ENCODE results near the gene FBXL7. TPM values are rescaled to one million over a fixed set of nuclear protein-coding genes. Genes with fewer than 3 reads are reported as not detected.

The FBXL7 gene
- total RNA-seq, 1 experiment from 2014 or later = 3.1 TPM

DNA sequence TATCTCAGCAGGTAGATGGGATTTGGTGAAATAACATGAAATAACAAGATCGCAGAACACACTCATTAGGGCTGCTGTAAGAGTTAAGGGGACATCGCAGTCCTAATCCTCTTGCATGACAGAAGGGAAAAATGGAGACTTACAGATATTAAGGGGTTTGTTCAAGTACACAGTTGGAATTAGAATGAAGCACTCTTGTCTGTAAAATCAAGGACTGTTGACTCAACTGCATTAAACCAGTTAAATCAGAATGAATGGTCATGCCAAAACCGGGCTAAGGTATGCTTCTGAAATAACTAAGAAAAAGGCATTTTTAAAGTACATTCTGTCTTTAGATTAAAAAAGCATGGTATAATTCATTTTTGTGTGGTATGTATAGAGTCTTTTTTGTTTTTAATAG is 95.9 kb downstream of the FBXL7 start:
- no peak for DNase-seq (ENCODE audit: low read depth)
- in situ Hi-C loops (cut with HindIII; ENCODE audit: low pct_unique_long_range_greater_than_20kb, low sequenced_read_pairs) = no loop called here

DNA sequence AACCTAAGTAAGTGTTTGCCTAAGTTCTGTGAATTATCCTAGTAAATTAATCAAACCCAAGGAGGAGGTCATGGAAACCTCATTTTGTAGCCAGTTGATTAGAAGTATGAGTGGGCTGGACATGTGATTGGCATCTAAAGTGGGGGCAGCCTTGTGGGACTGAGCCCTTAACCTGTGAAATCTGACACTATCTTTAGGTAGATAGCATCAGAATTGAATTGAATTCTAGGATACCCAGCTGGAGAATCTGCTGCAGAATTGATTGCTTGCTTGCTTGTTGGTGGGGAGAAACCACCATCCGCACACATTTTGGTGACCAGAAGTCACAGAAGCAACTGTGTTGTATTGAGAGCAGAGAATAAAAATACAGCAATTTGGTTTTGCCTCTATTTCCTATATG is 97.0 kb downstream of the FBXL7 start:
- no peak for DNase-seq (ENCODE audit: low read depth)
- in situ Hi-C loops (cut with HindIII; ENCODE audit: low pct_unique_long_range_greater_than_20kb, low sequenced_read_pairs) = no loop called here

DNA sequence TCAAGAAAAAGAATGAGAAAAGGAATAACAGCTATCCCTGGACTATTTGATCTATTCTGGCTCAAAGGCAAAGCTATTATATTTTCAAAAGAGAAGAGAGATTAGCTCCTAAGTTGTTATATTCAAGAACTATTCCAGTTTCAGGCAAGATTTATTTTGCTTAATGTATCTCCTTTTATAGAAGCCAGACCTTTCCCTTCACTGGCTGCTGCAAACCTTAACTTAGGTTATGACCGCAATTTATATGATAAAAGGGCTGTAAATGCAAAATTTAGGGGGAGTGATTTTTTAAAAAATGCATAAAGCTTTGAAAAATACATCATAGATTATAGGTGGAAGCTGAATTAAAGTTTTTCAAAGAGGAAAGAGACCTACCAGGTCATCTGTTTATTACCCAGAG is 97.8 kb downstream of the FBXL7 start:
- no peak for DNase-seq (ENCODE audit: low read depth)
- in situ Hi-C loops (cut with HindIII; ENCODE audit: low pct_unique_long_range_greater_than_20kb, low sequenced_read_pairs) = no loop called here

DNA sequence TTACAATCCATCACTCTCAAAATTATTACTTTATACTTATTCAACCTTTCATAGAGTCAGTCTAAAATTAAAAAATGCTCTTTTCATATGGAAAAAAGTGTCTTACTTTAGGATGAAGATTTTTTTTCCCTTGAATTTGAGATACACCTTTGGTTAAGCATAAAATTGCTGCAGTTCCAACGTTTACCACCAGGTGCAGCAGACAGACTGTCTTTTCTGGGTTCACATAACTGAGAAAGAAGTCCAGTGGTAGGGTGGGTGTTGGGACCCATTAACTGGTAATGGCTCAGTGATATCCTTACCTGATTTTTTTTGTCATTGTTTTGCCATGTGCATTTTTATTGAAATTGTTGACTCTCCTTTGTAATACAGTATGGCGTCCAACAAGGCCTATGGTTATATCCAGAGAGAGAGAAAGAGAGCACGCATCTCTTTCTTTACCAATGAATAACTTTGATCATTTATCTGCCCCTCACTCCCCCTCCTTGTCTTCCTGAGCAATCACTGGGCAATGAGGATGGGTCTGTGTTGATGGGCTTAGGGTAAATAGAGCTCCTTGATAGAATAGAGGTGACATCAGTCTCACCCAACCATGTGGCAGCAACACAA is 98.4 kb downstream of the FBXL7 start:
- DNase-seq (ENCODE audit: low read depth) = peak; percentile 10
- in situ Hi-C loops (cut with HindIII; ENCODE audit: low pct_unique_long_range_greater_than_20kb, low sequenced_read_pairs) = no loop called here

DNA sequence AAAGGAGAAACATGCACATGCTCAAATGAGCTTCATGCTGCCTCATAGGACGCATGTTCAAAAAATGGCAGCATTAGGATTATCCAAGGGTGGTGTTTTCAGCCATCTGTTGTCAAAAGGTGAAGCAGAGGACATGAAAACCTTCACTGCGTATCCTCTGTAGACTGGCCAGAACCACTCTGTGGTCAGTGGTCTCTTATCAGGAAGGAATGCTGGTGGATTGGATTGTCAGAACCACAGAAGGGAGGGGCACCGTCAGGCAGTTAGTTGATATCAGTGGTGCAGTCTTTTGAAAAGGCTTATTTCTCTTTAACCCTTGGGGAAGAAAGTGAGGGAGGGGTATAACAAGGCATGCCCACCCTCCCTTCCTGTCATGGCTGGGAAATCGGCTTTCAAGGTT is 100.1 kb downstream of the FBXL7 start:
- DNase-seq (ENCODE audit: low read depth) = no peak
- in situ Hi-C loops (cut with HindIII; ENCODE audit: low pct_unique_long_range_greater_than_20kb, low sequenced_read_pairs) = no loop called here

DNA sequence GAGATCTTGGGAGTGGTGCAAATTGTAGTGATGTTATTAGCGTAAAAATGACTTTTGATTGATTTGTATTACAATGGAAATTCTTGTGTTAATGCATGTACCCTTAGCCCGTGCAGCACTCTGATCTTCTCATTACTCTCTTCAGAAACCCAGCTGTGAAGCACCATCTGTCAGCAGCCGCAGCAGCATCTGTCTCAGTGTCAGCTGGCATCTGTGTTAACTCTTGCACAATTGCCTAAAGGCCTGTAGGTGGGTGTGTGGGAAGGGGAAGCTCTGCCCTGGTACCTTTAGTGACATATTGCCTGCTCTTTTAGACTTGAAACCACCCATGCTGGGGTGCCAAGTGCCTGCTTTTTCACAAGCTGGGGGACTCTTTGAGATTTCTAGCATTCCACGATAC is 101.3 kb downstream of the FBXL7 start:
- no peak for DNase-seq (ENCODE audit: low read depth)
- in situ Hi-C loops (cut with HindIII; ENCODE audit: low pct_unique_long_range_greater_than_20kb, low sequenced_read_pairs) = no loop called here

DNA sequence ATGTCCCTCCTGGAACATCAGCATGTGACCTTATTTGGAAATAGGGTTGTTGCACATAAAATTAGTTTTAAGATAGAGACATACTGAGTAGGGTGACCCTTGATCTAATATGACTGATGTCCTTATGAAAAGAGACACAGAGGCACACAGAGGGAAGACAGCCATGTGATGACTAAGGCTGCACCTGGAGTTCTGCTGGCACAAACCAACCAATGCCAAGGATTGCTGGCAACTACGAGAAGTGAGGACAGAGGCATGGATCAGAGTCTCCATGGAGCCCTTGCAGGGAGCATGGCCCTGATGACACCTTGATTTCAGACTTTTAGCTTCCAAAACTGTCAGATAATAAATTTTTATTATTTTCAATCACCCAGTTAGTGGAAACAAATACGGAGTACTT is 101.9 kb downstream of the FBXL7 start:
- in situ Hi-C loops (cut with HindIII; ENCODE audit: low pct_unique_long_range_greater_than_20kb, low sequenced_read_pairs) = no loop called here
- DNase-seq (ENCODE audit: low read depth) = no peak

DNA sequence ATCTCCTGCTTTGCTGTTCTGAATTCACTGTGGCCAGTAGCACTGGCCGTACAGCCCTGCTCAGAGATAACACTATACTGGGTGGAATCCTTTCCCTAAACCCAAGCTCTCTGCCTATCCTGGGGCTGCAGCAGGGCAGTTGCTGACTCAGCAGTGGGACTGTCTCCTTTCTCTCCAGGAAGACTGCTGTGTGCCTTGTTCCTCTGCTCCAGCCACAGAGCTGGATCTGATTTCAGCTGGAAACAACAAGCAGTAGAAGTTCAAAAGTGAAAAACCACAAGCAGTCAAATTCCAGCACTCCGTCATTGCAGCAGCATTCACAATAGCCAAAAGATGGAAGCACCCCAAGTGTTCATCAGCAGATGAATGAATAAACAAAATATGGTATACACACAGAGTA is 105.0 kb downstream of the FBXL7 start:
- DNase-seq (ENCODE audit: low read depth) = no peak
- in situ Hi-C loops (cut with HindIII; ENCODE audit: low pct_unique_long_range_greater_than_20kb, low sequenced_read_pairs) = no loop called here

DNA sequence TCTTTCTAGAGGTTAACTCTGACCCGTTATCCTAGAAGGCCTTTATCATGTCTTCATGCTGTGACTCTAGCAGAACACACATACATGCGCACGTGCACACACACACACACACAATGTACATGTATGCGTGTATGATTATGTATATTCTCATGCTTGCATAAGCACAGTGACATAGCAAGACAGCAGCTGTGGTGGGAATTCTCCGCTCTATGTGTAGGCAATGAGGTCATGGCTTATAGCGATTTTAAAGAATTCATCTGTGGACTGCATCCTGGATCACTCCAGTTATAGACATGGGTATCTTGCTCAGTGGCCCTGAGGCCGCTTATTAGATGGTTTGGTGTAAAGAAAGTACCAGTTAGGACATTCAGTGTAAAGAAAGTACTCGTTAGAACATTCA is 106.2 kb downstream of the FBXL7 start:
- DNase-seq (ENCODE audit: low read depth) = no peak
- in situ Hi-C loops (cut with HindIII; ENCODE audit: low pct_unique_long_range_greater_than_20kb, low sequenced_read_pairs) = no loop called here

DNA sequence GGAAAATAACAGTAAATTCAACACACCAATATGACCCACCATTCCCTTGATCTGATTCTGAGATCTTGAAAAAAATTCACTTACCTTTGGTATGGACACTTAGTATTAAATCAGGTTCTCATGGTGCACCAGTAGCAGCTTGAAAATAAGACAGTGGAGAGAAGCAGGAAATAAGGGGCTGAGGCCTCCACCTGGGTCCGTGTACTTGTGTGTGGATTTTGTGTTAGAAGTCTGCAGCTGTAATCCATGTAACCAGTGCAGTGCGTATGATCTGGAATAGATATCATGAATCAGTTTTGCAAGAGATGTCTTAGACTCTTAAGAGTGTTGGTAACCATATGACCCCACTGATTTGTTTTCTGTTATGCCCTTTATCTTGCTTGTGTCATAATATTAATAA is 107.1 kb downstream of the FBXL7 start:
- no peak for DNase-seq (ENCODE audit: low read depth)
- in situ Hi-C loops (cut with HindIII; ENCODE audit: low pct_unique_long_range_greater_than_20kb, low sequenced_read_pairs) = no loop called here

DNA sequence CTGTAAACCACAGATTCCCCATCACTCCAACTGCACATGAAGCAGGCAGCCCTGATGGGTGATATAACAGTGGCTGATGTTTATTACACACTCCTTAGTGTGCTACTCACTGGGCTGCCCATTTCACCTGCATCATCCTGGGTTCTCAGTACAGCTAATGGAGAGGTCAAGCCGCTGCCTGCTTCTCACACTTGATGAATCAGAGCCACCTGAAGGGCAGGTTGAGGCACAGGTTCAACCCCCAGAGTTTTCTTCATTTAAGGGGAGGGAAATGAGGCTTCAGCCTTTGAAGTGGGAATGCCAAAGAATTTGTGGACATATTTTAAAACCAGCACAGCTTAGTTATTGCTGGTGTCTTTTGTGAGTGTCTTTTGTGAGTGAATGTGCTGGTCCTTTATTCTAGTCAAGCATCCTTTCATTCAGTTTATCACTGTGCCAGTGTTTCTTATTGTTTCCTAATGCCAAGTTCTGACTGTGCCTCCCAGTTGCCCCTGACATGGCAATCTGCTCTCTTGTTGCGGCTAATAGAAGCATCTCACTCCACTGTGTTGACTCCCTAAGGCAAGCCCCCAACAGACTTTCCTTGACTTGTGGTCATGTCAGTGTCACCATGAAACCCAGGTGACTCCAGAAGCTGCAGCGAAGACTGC is 109.2 kb downstream of the FBXL7 start:
- in situ Hi-C loops (cut with HindIII; ENCODE audit: low pct_unique_long_range_greater_than_20kb, low sequenced_read_pairs) = no loop called here
- DNase-seq (ENCODE audit: low read depth) = no peak

DNA sequence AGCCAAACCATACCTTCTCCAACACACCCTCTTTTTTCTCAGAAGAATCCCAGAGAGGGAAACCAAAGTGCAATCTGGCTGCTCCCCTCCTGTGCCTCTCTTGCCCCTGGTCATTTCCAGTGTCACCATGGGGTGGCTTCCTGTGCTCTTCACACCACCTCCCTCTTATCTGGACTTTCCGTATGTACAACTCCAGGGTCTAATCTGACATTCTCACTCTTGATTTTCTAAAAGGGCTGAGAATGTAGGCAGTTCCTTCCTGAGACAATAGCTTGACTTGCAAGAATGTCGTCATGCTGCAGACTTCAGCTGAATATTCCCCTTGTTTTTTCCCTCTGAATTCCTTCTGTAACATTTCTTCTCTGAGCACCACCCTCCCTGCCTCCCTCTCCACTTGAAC is 110.2 kb downstream of the FBXL7 start:
- in situ Hi-C loops (cut with HindIII; ENCODE audit: low pct_unique_long_range_greater_than_20kb, low sequenced_read_pairs) = no loop called here
- DNase-seq (ENCODE audit: low read depth) = no peak

DNA sequence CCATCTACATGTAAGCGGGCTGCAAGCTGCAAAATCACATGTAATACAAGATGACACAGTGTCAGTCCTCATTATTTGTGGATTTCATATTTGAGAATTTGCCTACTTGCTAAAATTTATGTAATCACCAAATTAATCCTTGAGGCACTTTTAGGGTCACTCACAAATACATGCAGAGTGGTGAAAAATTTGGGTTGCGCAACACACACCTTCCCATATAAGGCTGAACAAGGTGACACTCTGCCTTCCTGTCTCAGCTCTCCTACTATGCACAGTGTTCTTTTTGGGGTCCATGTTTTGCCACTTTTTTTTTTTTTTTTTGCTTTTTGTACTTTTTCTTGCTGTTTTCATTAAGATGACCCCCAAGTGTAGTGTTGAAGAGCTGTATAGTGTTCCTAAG is 111.0 kb downstream of the FBXL7 start:
- in situ Hi-C loops (cut with HindIII; ENCODE audit: low pct_unique_long_range_greater_than_20kb, low sequenced_read_pairs) = no loop called here
- DNase-seq (ENCODE audit: low read depth) = no peak

DNA sequence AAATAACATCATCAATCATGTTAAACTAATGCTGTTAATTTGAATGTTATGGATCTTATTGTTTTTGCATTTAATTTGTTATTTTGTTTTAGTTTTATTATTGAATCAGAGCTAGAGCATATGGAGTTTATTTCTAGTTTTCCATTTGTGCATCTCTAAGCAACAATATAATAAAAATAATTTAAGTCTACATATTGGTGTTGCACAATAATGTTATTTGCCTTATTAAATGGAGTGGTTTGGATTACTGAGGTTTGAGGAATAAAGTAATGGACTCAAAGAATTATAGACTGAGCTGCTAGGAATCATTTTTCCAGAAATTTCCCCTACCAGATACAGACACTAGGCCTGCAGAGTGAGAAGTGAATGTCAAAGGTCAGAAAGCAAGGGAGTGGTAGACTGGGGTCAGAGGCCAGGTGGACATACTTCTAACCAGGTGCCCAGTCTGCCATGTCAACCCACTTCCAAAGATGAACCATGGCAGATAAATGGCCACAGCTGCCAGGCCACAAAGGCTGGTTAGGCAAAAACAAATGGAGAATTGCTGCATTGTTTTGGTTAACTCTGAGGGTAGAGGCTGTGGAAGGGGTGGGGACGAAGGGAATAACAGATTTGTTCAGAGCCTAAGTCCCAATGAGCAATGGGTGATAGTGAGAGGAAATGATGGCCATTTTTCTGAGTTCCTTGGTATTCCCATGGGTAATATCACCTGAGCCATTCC is 113.1 kb downstream of the FBXL7 start:
- DNase-seq (ENCODE audit: low read depth) = no peak
- in situ Hi-C loops (cut with HindIII; ENCODE audit: low pct_unique_long_range_greater_than_20kb, low sequenced_read_pairs) = no loop called here

DNA sequence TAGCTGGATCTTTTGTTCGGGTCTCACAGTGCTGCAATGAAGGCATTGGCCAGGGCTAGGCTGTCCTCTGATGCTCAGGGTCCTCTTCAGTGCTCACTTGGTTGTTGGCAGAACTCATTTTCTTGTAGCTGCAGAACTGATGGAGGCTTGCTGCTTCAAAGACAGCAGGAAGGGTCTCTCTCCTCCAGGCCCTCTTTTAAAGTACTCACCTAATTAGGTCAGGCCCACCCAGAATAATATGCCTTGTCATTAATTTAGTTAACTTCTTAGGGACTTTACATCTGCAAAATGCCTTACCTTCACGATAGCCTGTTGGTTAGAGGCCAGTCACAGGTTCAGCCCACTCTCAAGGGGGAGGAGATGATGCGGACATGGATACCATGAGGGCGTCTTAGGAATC is 114.7 kb downstream of the FBXL7 start:
- DNase-seq (ENCODE audit: low read depth) = no peak
- in situ Hi-C loops (cut with HindIII; ENCODE audit: low pct_unique_long_range_greater_than_20kb, low sequenced_read_pairs) = no loop called here

DNA sequence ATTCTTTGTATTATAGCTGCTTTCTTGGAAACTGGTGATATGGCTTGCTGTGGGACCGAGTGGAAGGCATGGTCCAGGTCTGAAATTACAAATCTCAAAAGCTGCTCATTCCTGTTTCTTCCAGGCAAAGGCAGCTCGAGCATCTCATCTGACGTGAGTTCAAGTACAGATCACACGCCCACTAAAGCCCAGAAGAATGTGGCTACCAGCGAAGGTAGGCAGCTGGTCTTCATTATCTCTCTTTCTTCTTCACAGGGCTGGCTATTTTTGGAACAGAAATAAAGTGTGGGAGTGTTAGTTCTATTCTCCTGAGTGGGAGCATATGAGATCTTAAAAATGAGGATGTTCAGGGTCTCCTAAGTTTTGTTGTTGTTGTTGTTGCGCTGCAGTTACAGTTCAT is 115.9 kb downstream of the FBXL7 start:
- no peak for DNase-seq (ENCODE audit: low read depth)
- in situ Hi-C loops (cut with HindIII; ENCODE audit: low pct_unique_long_range_greater_than_20kb, low sequenced_read_pairs) = no loop called here

DNA sequence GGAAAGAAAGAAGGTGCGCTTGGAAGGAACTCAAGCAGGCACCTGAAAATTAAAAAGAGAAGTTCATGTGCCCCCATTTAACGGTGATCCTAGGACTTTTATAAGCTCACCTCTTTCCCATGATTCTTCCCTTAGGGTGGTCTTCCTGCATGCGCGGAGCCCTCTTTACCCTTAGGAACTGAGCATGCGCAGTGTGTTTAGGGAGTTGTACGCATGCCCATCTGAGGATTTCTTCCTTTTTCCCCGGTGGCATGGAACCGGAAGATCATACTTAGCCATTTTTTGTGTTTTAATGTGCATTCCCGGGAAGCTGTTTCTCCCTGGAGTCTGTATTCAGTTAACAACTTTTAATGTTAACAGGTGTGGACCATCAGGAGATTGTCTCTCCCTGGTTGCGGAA is 119.0 kb downstream of the FBXL7 start:
- no peak for DNase-seq (ENCODE audit: low read depth)
- in situ Hi-C loops (cut with HindIII; ENCODE audit: low pct_unique_long_range_greater_than_20kb, low sequenced_read_pairs) = no loop called here

DNA sequence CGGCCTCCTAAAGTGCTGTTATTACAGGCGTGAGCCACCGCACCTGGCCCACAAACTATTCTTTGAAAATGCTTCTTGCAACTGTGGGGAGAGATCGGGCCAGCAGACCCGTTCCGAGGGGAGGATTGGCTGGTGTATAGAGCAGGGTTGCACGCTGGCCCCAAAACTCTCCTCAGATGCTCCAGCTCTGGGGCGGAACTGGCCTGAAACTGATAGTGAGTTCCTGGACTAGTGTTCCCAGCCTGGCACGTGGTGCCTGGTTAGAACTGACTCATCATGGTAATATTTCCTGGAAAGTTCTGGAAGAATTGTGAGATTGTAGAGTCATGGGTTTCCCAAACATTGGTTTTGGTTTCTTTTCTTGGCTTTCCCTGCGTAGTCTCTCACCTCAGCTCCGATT is 120.5 kb downstream of the FBXL7 start:
- in situ Hi-C loops (cut with HindIII; ENCODE audit: low pct_unique_long_range_greater_than_20kb, low sequenced_read_pairs) = no loop called here
- no peak for DNase-seq (ENCODE audit: low read depth)

DNA sequence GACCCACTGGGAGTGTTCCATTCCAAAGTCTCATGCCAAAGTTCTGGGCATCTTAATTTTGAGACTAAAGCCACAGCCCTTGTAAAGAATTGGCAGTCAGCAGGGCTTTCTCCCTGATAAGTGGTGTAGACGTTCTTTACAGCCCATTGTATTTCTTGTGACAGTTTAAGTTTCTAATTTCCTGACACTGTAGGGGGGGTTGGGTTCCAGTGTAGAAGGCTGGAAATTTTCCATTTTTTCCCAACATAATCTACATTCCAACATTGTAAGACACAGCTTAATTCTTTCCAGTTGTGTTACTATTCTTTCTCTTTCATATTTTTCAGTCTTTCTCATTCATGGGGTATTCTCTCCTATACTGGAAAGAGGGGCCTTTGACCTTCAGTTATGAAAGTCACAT is 121.1 kb downstream of the FBXL7 start:
- DNase-seq (ENCODE audit: low read depth) = no peak
- in situ Hi-C loops (cut with HindIII; ENCODE audit: low pct_unique_long_range_greater_than_20kb, low sequenced_read_pairs) = no loop called here

DNA sequence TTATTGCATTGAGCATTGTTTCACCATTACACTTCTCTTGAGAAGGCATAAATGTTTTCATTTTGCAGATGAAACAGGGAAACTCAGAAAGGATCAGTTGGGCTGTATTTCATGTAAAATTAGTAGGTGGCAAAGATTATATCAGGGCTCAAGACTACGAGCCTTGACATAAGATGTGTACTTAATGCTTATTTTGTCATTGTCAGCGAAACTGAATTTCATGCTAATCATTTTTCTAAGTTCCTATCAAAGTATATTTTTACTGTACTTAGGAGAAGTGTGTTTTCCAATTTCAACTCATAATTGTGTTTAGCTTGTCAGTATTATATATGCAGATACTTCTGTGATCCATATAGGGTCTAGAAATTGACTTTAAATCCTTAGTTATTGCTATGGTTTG is 123.8 kb downstream of the FBXL7 start:
- no peak for DNase-seq (ENCODE audit: low read depth)
- in situ Hi-C loops (cut with HindIII; ENCODE audit: low pct_unique_long_range_greater_than_20kb, low sequenced_read_pairs) = no loop called here

Measured in Caki2 (cell line).